B cell (primary cell): ENCODE data around the gene SPAG5.

Experiments used
- CTCF ChIP-seq: fragments of 200-600 bp; IDR thresholded peaks from one replicate; pipeline ENCODE4 v1.8.0; 2022; ENCODE audit warnings: antibody characterized with exemption, mild to moderate bottlenecking
- EZH2 ChIP-seq: IDR thresholded peaks from 2 replicates; pipeline ENCODE4 v1.6.1; 2012; ENCODE audit warnings: borderline replicate concordance, low read depth, mild to moderate bottlenecking, moderate library complexity, low read length; ENCODE audit not compliant: insufficient read depth, poor library complexity, severe bottlenecking

GRCh38 chr17:28578246-28579195 lies 20.3 kb downstream of the SPAG5 start:
- TF ChIP-seq CTCF (no peak), EZH2 (no peak)
